ENCODE measurements around the gene ANKHD1.

Gene ANKHD1

GRCh38 chr5:140371356-140372151, 30.1 kb upstream of the ANKHD1 start:
- no peak for DNase-seq

GRCh38 chr5:140372971-140373487, 28.6 kb upstream of the ANKHD1 start:
- peak; percentile 54 for DNase-seq

- no peak for DNase-seq
Measured at GRCh38 chr5:140381351-140381750, 20.3 kb upstream of the ANKHD1 start.

- DNase-seq = no peak
Measured at GRCh38 chr5:140381972-140382371, 19.7 kb upstream of the ANKHD1 start.

- DNase-seq = no peak
Measured at GRCh38 chr5:140382866-140383265, 18.8 kb upstream of the ANKHD1 start.

GRCh38 chr5:140383300-140383699, 18.3 kb upstream of the ANKHD1 start:
- no peak for DNase-seq

GRCh38 chr5:140388052-140388451, 13.6 kb upstream of the ANKHD1 start:
- DNase-seq = no peak

- no peak for DNase-seq
Measured at GRCh38 chr5:140391312-140391711, 10.3 kb upstream of the ANKHD1 start.

- DNase-seq = no peak
Measured at GRCh38 chr5:140391732-140392131, 9.9 kb upstream of the ANKHD1 start.

- DNase-seq = no peak
Measured at GRCh38 chr5:140393738-140394137, 7.9 kb upstream of the ANKHD1 start.

GRCh38 chr5:140398379-140398811, 3.2 kb upstream of the ANKHD1 start:
- DNase-seq = no peak

- no peak for DNase-seq
Measured at GRCh38 chr5:140399979-140400729, 1.5 kb upstream of the ANKHD1 start.

GRCh38 chr5:140400730-140401361, 787 bp upstream of the ANKHD1 start:
- DNase-seq = peak; percentile 85

GRCh38 chr5:140402258-140403074, 833 bp downstream of the ANKHD1 start:
- DNase-seq = peak; percentile 38

- no peak for DNase-seq
Measured at GRCh38 chr5:140403613-140404012, 2.0 kb downstream of the ANKHD1 start.

GRCh38 chr5:140408750-140409241, 7.2 kb downstream of the ANKHD1 start:
- no peak for DNase-seq

- no peak for DNase-seq
Measured at GRCh38 chr5:140413230-140413629, 11.6 kb downstream of the ANKHD1 start.

GRCh38 chr5:140417235-140417634, 15.6 kb downstream of the ANKHD1 start:
- DNase-seq = no peak

GRCh38 chr5:140418862-140419520, 17.4 kb downstream of the ANKHD1 start:
- no peak for DNase-seq

- no peak for DNase-seq
Measured at GRCh38 chr5:140420226-140420570, 18.6 kb downstream of the ANKHD1 start.

- no peak for DNase-seq
Measured at GRCh38 chr5:140420665-140421361, 19.2 kb downstream of the ANKHD1 start.
